Right cardiac atrium (tissue), 5 donors: ENCODE data around the gene C1orf198. TPM values are rescaled to one million over a fixed set of nuclear protein-coding genes. Genes with fewer than 3 reads are reported as not detected.

Experiments used
- ATAC-seq, 2 donors: fragments of 200-7000 bp; cut with Tn5 transposase; one replicate each; pipeline versions ENCODE4 v1.8.0 to v1.9.1; 2020; ENCODE audit warnings: moderate library complexity in 2 of 2, mild to moderate bottlenecking in 1 of 2
- DNase-seq, 3 donors: peaks; one replicate each; pipeline ENCODE4 v3.0.0-alpha.2; 2020
- H3K27ac ChIP-seq: one replicate; pipeline ENCODE4 v1.5.1; 2013; ENCODE audit warnings: mild to moderate bottlenecking, low read length, control low read depth, moderate library complexity
- H3K27me3 ChIP-seq: one replicate; pipeline ENCODE4 v1.6.1; 2013; ENCODE audit not compliant: control insufficient read depth, insufficient read depth
- H3K4me1 ChIP-seq: one replicate; pipeline ENCODE4 v1.6.1; 2013; ENCODE audit warnings: low read length; ENCODE audit not compliant: control insufficient read depth, insufficient read depth
- H3K4me3 ChIP-seq: one replicate; pipeline ENCODE4 v1.5.1; 2013; ENCODE audit warnings: low read length, control low read depth
- H3K9me3 ChIP-seq: one replicate; pipeline ENCODE4 v1.6.1; 2013; ENCODE audit warnings: low read length; ENCODE audit not compliant: control insufficient read depth
- WGBS: extraction: QIAGEN DNeasy Blood & Tissue Kit; methylation state at CpG from one replicate; pipeline ENCODE4 v1.1.7; 2013; 5-methylcytosine and 5-hydroxymethylcytosine counted together
- intact Hi-C, 4 donors: fragments of 100-400 bp; cut with DNase I; formaldehyde crosslinking; loops; one replicate each; pipeline versions ENCODE4 v1.11.0 to v1.14.0; 2022 to 2023
- polyA plus RNA-seq: library from polyadenylated mRNA; stranded (reverse); fragments of 200-250 nt; gene quantifications from one replicate; pipeline ENCODE4 v1.2.3, GENCODE V29; 2013
- total RNA-seq, 4 donors: library from RNA; stranded (reverse); fragmentation: NEBNext Ultra II Directional; extraction: Animal tissue kit (Norgen Biotek cat#: 25700); gene quantifications; one replicate each; pipeline ENCODE4 v1.2.1, GENCODE V29; 2021
- donor health status: healthy with polysubstance abuse.
- donor health status: DM: no; HTN: yes; CAD: no.
- donor health status: DM: no; HTN: no; CAD: no.
- donor health status: DM: no; HTN: yes; CAD: no; lungs with severe emphysema.
- donor health status: DM: yes; HTN: yes; CAD: no.

C1orf198 gene
- total and polyA plus RNA-seq, 5 donors: 36.1 to 69.9 (median 54.7) TPM

DNA sequence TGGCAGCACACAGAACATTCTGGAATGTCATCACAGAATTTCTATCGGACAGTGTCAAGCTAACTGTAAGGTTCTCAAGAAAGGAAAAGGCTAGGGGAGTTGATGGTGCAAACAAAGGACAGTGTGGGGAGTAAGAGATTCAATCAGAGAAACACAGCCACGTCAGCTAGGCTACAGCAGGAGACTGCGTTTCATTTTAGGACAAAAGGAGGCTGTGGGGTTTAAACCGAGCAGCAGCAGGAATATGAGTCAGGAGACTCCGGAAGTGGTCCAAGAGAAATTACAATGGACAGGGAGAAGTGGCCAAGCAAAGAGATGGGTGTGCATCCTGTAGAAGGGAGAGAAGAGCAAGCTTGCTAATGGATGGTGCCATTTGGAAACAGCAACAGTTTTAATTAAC lies 37.4 kb upstream of the C1orf198 start:
- DNase-seq (no peak), ATAC-seq (no peak)
- H3K4me3 ChIP-seq: no peak overlapping the region
- H3K4me1 ChIP-seq: peaks cover 3% of the 10 kb centered on the region
- H3K27ac ChIP-seq: no peak overlapping the region
- intact Hi-C loops: no loop called here
- no peaks in the 10 kb centered on the region for H3K27me3 ChIP-seq
- no peaks in the 10 kb centered on the region for H3K9me3 ChIP-seq
- 59% methylated on average over 5 of the region's 5 CpGs for WGBS

DNA sequence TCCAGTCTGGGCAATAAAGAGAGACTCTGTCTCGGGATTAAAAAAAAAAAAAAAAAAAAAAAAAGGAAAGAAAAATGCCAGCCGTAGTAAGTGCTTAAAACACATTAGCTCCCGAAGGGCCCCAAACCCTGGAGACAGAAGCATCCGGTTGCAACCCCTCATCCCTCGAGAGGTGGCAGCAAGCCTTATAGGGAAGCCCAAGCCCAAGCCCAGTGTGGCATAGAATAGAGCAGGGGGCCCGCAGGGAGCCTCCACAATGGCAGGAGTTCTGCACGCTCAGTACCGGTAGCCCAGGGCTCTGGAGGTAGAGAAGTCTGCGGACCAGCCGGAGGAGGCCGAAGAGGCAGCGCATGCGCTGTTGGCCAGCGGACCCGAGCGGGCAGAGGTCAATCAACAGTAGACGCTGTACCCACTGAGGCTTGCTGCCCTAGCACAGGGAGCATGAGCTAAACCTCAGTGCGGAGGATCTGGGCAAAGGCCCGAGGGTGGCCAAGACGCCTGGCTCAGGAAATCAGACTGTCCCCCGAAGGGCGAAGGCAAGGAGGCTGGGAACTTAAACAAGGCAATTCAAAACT lies 34.1 kb upstream of the C1orf198 start:
- no peaks in the 10 kb centered on the region for H3K9me3 ChIP-seq
- DNase-seq (no peak), ATAC-seq (no peak)
- no peak overlapping the region for H3K27ac ChIP-seq
- WGBS: 93% methylated on average over 22 of the region's 22 CpGs
- no peaks in the 10 kb centered on the region for H3K27me3 ChIP-seq
- intact Hi-C loops: no loop called here
- H3K4me3 ChIP-seq: no peak overlapping the region
- H3K4me1 ChIP-seq: no peaks in the 10 kb centered on the region

- Histone ChIP-seq H3K4me3 (no peak overlapping the region), H3K4me1 (no peaks in the 10 kb centered on the region), H3K27me3 (no peaks in the 10 kb centered on the region), H3K9me3 (no peaks in the 10 kb centered on the region), H3K27ac (no peak overlapping the region)
- intact Hi-C loops: no loop called here
- 89% methylated on average over 6 of the region's 6 CpGs for WGBS
- ATAC-seq (no peak), DNase-seq (no peak)
These were observed 33.4 kb upstream of the C1orf198 start for GRCh38 chr1:230901671-230902070.

DNA sequence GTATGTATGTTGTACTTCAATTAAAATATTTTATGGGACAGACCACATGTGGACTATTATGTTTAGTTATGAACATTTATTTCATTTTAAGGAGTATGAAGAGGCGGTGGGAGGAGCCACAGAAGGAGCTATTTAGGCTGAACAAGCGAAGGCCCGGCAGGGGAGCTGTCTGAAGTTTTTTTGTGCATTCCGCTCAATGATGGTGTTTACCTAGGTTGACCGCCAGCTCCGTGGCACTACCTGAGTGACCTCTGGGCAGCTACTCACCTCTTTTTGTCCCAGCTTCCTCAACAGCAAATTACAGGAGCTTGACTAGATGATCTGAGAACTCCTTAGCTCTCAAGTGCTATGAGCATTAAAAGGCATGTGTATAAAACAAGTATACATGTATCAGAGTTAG lies 32.7 kb upstream of the C1orf198 start:
- no peak overlapping the region for H3K27ac ChIP-seq
- DNase-seq: no peak

GRCh38 chr1:230899841-230900251 lies 31.5 kb upstream of the C1orf198 start:
- ATAC-seq (peak; percentile 71 to 82), DNase-seq (peak in 2 of 3 donors; percentile 24 to 59)

More for the DNA sequence above, 32.7 kb upstream of the C1orf198 start:
- H3K9me3 ChIP-seq: no peaks in the 10 kb centered on the region
- no peaks in the 10 kb centered on the region for H3K27me3 ChIP-seq
- H3K4me3 ChIP-seq: no peak overlapping the region
- intact Hi-C loops: no loop called here
- WGBS: 92% methylated on average over 6 of the region's 6 CpGs
- no peak for ATAC-seq
- H3K4me1 ChIP-seq: no peaks in the 10 kb centered on the region

DNA sequence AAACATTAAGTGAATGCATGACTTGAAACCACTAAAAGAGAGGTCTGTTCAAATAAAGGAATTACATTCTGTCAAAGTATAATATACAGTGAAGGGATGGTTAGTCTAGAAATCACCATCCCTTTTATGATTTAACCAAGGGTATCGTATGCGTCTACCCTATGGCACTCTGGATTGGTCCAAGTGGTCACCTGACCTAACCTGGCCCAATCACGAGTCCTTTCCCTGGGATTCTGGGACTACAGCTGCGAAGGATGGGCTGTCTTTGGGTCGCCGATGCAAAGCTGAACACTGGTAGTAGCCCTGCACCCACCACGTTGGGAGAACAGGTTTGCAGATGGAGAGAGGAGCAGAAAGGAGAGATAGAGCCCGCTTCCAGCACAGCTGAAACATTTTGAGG lies 30.4 kb upstream of the C1orf198 start:
- Histone ChIP-seq H3K27me3 (no peaks in the 10 kb centered on the region), H3K9me3 (no peaks in the 10 kb centered on the region), H3K4me3 (no peak overlapping the region), H3K27ac (no peak overlapping the region), H3K4me1 (no peaks in the 10 kb centered on the region)
- DNase-seq: no peak
- intact Hi-C loops: no loop called here
- WGBS: 88% methylated on average over 8 of the region's 8 CpGs
- no peak for ATAC-seq

More at GRCh38 chr1:230899841-230900251, 31.5 kb upstream of the C1orf198 start:
- Histone ChIP-seq H3K4me3 (no peak overlapping the region), H3K9me3 (no peaks in the 10 kb centered on the region), H3K27ac (no peak overlapping the region), H3K4me1 (no peaks in the 10 kb centered on the region), H3K27me3 (no peaks in the 10 kb centered on the region)
- intact Hi-C loops: no loop called here
- WGBS: 35% methylated on average over 5 of the region's 5 CpGs

DNA sequence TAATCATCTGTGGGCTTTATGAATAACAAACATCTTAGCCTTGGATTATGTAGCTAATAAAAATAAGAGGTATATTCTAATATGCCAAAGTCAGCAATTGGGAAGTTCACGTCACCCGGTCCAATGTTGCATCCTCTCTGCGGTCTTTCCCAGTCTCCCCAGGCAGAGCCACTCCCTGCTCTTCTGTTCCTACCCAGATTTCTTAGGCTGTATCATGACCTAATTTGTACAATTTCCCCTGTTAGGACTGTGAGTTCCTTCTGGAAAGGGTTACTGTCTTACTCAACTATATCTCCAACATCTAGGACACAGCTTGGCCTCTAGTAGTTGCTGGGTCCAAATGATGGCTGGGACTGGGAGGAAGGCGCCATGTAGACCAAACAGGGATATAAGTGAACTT lies 29.8 kb upstream of the C1orf198 start:
- Histone ChIP-seq H3K4me1 (no peaks in the 10 kb centered on the region), H3K4me3 (no peak overlapping the region), H3K27me3 (no peaks in the 10 kb centered on the region), H3K27ac (no peak overlapping the region), H3K9me3 (no peaks in the 10 kb centered on the region)
- intact Hi-C loops: no loop called here
- DNase-seq (no peak), ATAC-seq (no peak)
- 86% methylated on average over 4 of the region's 4 CpGs for WGBS

GRCh38 chr1:230896779-230897178 lies 28.5 kb upstream of the C1orf198 start:
- intact Hi-C loops: no loop called here
- no peaks in the 10 kb centered on the region for H3K27me3 ChIP-seq
- no peak for DNase-seq
- WGBS: 51% methylated on average over 1 of the region's 1 CpG
- ATAC-seq: no peak
- H3K4me1 ChIP-seq: no peaks in the 10 kb centered on the region
- H3K9me3 ChIP-seq: no peaks in the 10 kb centered on the region
- H3K4me3 ChIP-seq: no peak overlapping the region
- H3K27ac ChIP-seq: no peak overlapping the region

DNA sequence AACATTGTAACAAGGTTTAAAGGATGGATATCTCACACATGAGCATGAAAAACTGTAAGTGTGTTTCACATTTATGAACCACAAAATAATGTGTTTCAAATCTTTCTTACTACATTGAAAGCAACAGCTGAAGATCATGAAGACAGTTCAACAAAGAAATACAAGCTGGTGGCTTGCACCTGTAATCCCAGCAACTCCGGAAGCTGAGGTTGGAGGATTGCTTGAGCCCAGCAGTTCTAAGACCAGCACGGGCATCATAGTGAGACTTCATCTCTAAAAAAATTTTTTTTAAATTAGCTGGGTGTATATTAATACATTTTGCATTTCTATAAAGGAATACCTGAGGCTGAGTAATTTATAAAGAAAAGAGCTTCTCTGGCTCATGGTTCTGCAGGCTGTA lies 27.1 kb upstream of the C1orf198 start:
- Histone ChIP-seq H3K9me3 (no peaks in the 10 kb centered on the region), H3K27me3 (no peaks in the 10 kb centered on the region), H3K27ac (no peak overlapping the region), H3K4me3 (no peak overlapping the region), H3K4me1 (no peaks in the 10 kb centered on the region)
- intact Hi-C loops: no loop called here
- DNase-seq (no peak), ATAC-seq (no peak)
- WGBS: 93% methylated on average over 2 of the region's 2 CpGs

- intact Hi-C loops: no loop called here
- 93% methylated on average over 5 of the region's 5 CpGs for WGBS
These were observed 26.3 kb upstream of the C1orf198 start for GRCh38 chr1:230894664-230895063.

DNA sequence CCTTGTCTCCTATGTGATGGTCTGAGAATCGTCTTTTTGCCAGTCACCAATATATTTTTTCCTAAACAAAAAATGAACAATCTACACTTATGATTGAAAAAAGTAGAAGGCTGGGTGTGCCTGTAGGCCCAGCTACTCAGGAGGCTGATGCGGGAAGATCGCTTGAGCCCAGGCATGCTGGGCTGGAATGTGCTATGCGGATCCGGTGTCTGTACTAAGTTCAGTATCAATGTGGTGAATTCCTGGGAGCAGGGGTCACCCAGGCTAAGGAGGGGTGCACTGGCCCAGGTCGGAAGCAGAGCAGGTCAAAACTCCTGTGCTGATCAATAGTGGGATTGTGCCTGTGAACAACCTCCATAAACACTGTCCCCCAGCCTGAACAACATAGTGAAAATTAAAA lies 25.7 kb upstream of the C1orf198 start:
- H3K27ac ChIP-seq: no peak overlapping the region
- H3K27me3 ChIP-seq: no peaks in the 10 kb centered on the region
- H3K9me3 ChIP-seq: no peaks in the 10 kb centered on the region
- intact Hi-C loops: no loop called here
- H3K4me3 ChIP-seq: no peak overlapping the region
- WGBS: 88% methylated on average over 6 of the region's 6 CpGs
- no peaks in the 10 kb centered on the region for H3K4me1 ChIP-seq
- no peak for DNase-seq
- ATAC-seq: no peak

More at GRCh38 chr1:230894664-230895063, 26.3 kb upstream of the C1orf198 start:
- DNase-seq: no peak
- Histone ChIP-seq H3K27ac (no peak overlapping the region), H3K4me1 (no peaks in the 10 kb centered on the region), H3K9me3 (no peaks in the 10 kb centered on the region), H3K4me3 (no peak overlapping the region), H3K27me3 (no peaks in the 10 kb centered on the region)
- no peak for ATAC-seq

DNA sequence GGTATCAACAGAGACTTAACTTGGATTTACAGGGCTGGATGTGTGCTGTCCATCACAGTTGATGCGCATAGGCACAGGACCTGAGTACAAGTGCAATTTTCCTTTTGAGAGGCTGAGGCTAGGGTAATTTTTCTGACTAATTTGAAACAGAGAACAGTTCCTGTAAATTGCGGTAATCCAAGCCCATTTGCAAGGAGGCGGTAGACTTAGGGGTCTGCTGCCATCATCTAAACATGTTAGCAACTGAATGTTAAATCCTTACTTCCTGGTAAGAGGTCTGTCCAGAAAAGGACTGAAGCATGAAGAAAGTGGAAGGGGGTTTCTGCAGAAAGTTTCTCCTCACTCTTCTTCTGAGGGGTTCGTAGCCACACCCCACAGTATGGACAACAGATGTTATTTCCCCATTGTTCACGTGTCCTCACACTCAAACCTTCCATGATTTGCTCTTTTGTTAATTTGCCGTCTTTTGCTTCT lies 23.7 kb upstream of the C1orf198 start:
- Histone ChIP-seq H3K9me3 (no peaks in the 10 kb centered on the region), H3K27ac (no peak overlapping the region), H3K4me3 (no peak overlapping the region), H3K27me3 (no peaks in the 10 kb centered on the region), H3K4me1 (no peaks in the 10 kb centered on the region)
- intact Hi-C loops: no loop called here
- ATAC-seq (no peak), DNase-seq (no peak)
- 86% methylated on average over 6 of the region's 6 CpGs for WGBS
